CD14-positive monocyte (primary cell): ENCODE measurements around the gene FNDC3A. TPM values are rescaled to one million over a fixed set of nuclear protein-coding genes. Genes with fewer than 3 reads are reported as not detected.

Source experiments
- DNase-seq, 3 donors: peaks; one replicate each; pipeline ENCODE4 v3.0.0-alpha.2; 2011 to 2022
- H2AFZ ChIP-seq: 2 replicates; pipeline ENCODE4 v1.6.0; 2012; ENCODE audit warnings: mild to moderate bottlenecking, low read depth, low read length, inconsistent platforms; ENCODE audit not compliant: insufficient read depth, poor library complexity, severe bottlenecking
- H3K27ac ChIP-seq, 2 donors: 1 replicate in 1 of 2; 2 replicates in 1 of 2; pipeline ENCODE4 v1.5.1; 2012 to 2013; ENCODE audit warnings: low read length in 2 of 2, control low read depth in 1 of 2, inconsistent platforms in 1 of 2, low read depth in 1 of 2, mild to moderate bottlenecking in 1 of 2
- H3K27me3 ChIP-seq, 2 donors: one replicate each; pipeline versions ENCODE4 v1.6.0 to v1.6.1; 2011 to 2013; ENCODE audit warnings: low read length in 2 of 2; ENCODE audit not compliant: control insufficient read depth in 2 of 2, insufficient read depth in 2 of 2
- H3K36me3 ChIP-seq, 2 donors: replicated peaks in 1 of 2; 1 replicate in 1 of 2; 2 replicates in 1 of 2; pipeline versions ENCODE4 v1.5.1 to v1.6.1; 2012 to 2013; ENCODE audit warnings: low read length in 2 of 2, control low read depth in 1 of 2, inconsistent platforms in 1 of 2, mild to moderate bottlenecking in 1 of 2; ENCODE audit not compliant: insufficient read depth in 2 of 2, control insufficient read depth in 1 of 2
- H3K4me1 ChIP-seq, 2 donors: 1 replicate in 1 of 2; 2 replicates in 1 of 2; pipeline versions ENCODE4 v1.5.1 to v1.6.1; 2012 to 2013; ENCODE audit warnings: low read length in 2 of 2, control low read depth in 1 of 2, inconsistent platforms in 1 of 2, mild to moderate bottlenecking in 1 of 2, moderate library complexity in 1 of 2; ENCODE audit not compliant: insufficient read depth in 2 of 2, control insufficient read depth in 1 of 2
- H3K4me2 ChIP-seq: replicated peaks from 2 replicates; pipeline ENCODE3; 2012; ENCODE audit warnings: low read length, moderate library complexity, mild to moderate bottlenecking; ENCODE audit not compliant: poor library complexity, severe bottlenecking; ENCODE audit errors: extremely low read depth
- H3K4me3 ChIP-seq, 3 experiments: fragments of 200-600 bp in 1 of 3; sonication (generic) in 1 of 3; replicated peaks in 1 of 3; 1 replicate in 2 of 3; 2 replicates in 1 of 3; pipeline ENCODE4 v1.5.1; 2011 to 2013; ENCODE audit warnings: low read length in 3 of 3, mild to moderate bottlenecking in 3 of 3, control low read depth in 2 of 3, low read depth in 2 of 3, inconsistent platforms in 1 of 3, moderate library complexity in 1 of 3
- H3K79me2 ChIP-seq: 2 replicates; pipeline ENCODE4 v1.6.0; 2012; ENCODE audit warnings: mild to moderate bottlenecking, control low read depth, inconsistent platforms, low read length, moderate library complexity; ENCODE audit not compliant: insufficient read depth
- H3K9ac ChIP-seq: 2 replicates; pipeline ENCODE4 v1.6.0; 2017; ENCODE audit warnings: low read length, mild to moderate bottlenecking; ENCODE audit not compliant: insufficient read depth, poor library complexity, severe bottlenecking
- H3K9me3 ChIP-seq, 2 donors: replicated peaks in 1 of 2; 1 replicate in 1 of 2; 2 replicates in 1 of 2; pipeline versions ENCODE4 v1.5.1 to v1.6.1; 2012 to 2013; ENCODE audit warnings: low read length in 2 of 2, control low read depth in 1 of 2; ENCODE audit not compliant: control insufficient read depth in 1 of 2, insufficient read depth in 1 of 2
- H4K20me1 ChIP-seq: 2 replicates; pipeline ENCODE4 v1.6.0; 2012; ENCODE audit warnings: mild to moderate bottlenecking, low read length, control low read depth, moderate library complexity; ENCODE audit not compliant: insufficient read depth
- H3K27ac Mint-ChIP-seq, 7 donors: one replicate each; pipeline ENCODE4 v1.8.0; 2020; ENCODE audit warnings: mild to moderate bottlenecking in 7 of 7, mixed read lengths in 7 of 7, moderate library complexity in 6 of 7, inconsistent platforms in 2 of 7
- H3K27me3 Mint-ChIP-seq, 3 donors: one replicate each; pipeline ENCODE4 v1.8.0; 2021 to 2022; ENCODE audit warnings: low read depth in 3 of 3, mild to moderate bottlenecking in 3 of 3, mixed read lengths in 3 of 3, moderate library complexity in 3 of 3, inconsistent platforms in 1 of 3
- H3K36me3 Mint-ChIP-seq, 2 donors: one replicate each; pipeline ENCODE4 v1.8.0; 2020; ENCODE audit warnings: mixed read lengths in 2 of 2, inconsistent platforms in 1 of 2, mild to moderate bottlenecking in 1 of 2
- H3K4me1 Mint-ChIP-seq: one replicate; pipeline ENCODE4 v1.8.0; 2020; ENCODE audit warnings: mild to moderate bottlenecking, mixed read lengths
- H3K4me3 Mint-ChIP-seq, 2 donors: one replicate each; pipeline ENCODE4 v1.8.0; 2020; ENCODE audit warnings: mild to moderate bottlenecking in 2 of 2, mixed read lengths in 2 of 2, moderate library complexity in 1 of 2
- H3K9me3 Mint-ChIP-seq, 7 donors: one replicate each; pipeline ENCODE4 v1.8.0; 2020 to 2022; ENCODE audit warnings: mixed read lengths in 7 of 7, mild to moderate bottlenecking in 6 of 7, moderate library complexity in 6 of 7, inconsistent platforms in 2 of 7
- CTCF ChIP-seq: fragments of 200-600 bp; IDR thresholded peaks from one replicate; pipeline ENCODE4 v1.8.0; 2022; ENCODE audit warnings: antibody characterized with exemption, mild to moderate bottlenecking
- WGBS: methylation state at CpG from one replicate; pipeline ENCODE4 v1.1.5; 2013; ENCODE audit warnings: missing lambda C conversion rate; ENCODE audit not compliant: insufficient coverage; 5-methylcytosine and 5-hydroxymethylcytosine counted together
- intact Hi-C, 2 donors: fragments of 100-400 bp; cut with micrococcal nuclease; formaldehyde crosslinking; loops; one replicate each; pipeline versions ENCODE4 v1.15.0 to v1.15.1; 2023
- polyA plus RNA-seq, 3 donors: library from polyadenylated mRNA; depleted of rRNA in 1 of 3; unstranded in 2 of 3; stranded (reverse) in 1 of 3; fragments of 300-500 nt in 2 of 3; fragments of >200 nt in 1 of 3; fragmentation: Illumina TruSeq in 2 of 3; gene quantifications; 1 replicate in 2 of 3; 2 replicates in 1 of 3; pipeline ENCODE4 v1.2.3, GENCODE V29; 2012 to 2021

FNDC3A gene
- polyA plus RNA-seq, 3 donors: 8.3 to 27.0 (median 12.0) TPM

DNA sequence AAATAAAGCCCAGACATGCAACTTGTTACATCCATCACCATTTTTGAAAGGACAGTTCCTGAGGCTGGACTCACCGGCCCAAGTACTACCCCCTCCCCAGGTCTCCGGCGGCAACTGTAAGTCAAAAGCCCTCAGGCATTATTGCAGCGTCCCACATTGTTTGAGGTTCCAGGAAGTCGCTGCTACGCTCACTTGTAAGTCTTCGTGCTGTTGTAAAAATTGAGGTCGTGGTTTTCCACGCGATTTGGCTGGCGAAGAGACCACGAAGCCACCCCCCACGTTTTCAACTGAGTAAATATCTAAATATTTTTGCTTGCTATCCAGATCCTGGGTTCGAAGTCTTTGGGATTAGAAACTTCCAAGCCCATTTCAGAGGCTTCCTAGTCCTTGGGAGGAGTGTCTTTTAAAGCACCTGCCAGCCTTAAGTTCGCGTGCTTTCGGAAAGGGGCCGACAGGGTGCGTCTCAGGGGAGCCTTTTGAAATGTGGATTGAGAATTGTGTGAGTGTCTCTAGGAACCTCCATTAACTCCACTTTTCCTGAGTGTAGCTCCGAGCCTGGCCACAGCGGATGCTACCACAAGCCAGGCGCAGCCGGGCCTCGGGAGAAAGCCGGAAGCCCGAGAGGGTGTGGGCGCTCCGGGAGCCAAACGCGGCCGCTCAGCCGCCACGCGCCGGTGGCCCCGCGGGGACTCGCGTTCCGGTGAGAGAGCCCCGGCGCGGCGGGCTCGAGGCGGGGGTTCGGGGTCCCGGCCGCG, 434 bp upstream of the FNDC3A start:
- peaks cover 30% of the 10 kb centered on the region for H3K4me1 Mint-ChIP-seq
- Histone ChIP-seq H3K4me3 (peak overlapping the region; percentile 60 to 97 (median 80)), H3K27me3 (no peaks in the 10 kb centered on the region), H3K9me3 (peaks cover 13 to 28% of the 10 kb centered on the region in 2 donors), H3K27ac (peak overlapping the region; percentile 96 to 99), H3K4me1 (peaks cover 35 to 44% of the 10 kb centered on the region in 2 donors), H4K20me1 (peaks cover 32% of the 10 kb centered on the region), H3K9ac (peak overlapping the region; percentile 93), H2AFZ (peak overlapping the region; percentile 84), H3K36me3 (no peaks in the 10 kb centered on the region), H3K4me2 (peak overlapping the region; percentile 70), H3K79me2 (peaks cover 38% of the 10 kb centered on the region)
- peak; percentile 11 for TF ChIP-seq CTCF
- peaks cover 26 to 38% (median 33%) of the 10 kb centered on the region in 7 donors for H3K9me3 Mint-ChIP-seq
- H3K36me3 Mint-ChIP-seq: peaks cover 5 to 27% of the 10 kb centered on the region in 2 donors
- H3K27me3 Mint-ChIP-seq: no peaks in the 10 kb centered on the region
- peak overlapping the region; percentile 96 to 97 (median 96) for H3K27ac Mint-ChIP-seq
- DNase-seq: peak; percentile 42 to 55 (median 49)
- H3K4me3 Mint-ChIP-seq: peak overlapping the region; percentile 79 to 87
- intact Hi-C loops: loop anchor here (5.0 to 10.0 kb wide), 2 partner anchors 70 to 73 kb away; no protein-coding TSS in a partner anchor
- WGBS: under 1% methylated on average over 33 of the region's 50 CpGs

DNA sequence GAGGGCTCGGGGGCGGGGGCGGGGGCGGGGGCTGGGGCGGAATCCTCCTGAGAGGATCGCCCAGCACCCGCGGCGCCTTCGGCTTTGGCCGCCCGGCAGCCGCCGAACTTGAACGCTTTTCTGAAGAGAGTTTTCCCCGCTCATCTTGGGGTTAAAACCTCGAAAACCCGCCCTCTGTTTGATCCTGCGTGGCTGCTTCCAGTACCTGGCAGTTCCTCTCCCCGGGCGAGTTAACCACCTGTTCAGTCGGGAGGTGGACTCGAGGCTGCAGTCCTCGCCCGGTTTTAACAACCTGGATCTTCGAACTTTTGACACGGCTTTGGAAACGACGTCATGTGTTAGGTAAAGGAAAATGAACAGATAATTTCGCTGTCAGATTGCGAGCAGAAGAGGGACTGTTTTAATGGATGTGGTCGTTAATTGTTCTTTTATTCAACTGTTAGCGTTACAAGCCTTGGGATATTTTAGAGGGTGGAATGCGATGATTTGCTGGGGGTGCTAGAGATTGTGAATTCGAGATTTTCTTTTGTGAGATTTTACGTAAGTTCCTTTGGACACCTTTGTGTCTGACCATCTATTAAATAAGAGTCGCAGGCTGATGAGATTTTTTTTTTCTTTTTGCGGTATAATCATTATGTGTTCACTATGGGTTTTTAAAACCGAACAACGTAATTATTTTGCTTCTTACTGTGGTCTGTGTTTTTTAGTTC, 1.0 kb downstream of the FNDC3A start:
- H3K9me3 Mint-ChIP-seq: peaks cover 24 to 35% (median 29%) of the 10 kb centered on the region in 7 donors
- Histone ChIP-seq H3K4me1 (peaks cover 40 to 52% of the 10 kb centered on the region in 2 donors), H2AFZ (peak overlapping the region; percentile 35), H3K9ac (peak overlapping the region; percentile 93), H3K4me2 (peak overlapping the region; percentile 70), H3K36me3 (no peaks in the 10 kb centered on the region), H3K9me3 (peaks cover 13 to 28% of the 10 kb centered on the region in 2 donors), H3K27ac (peak overlapping the region; percentile 96 to 99), H3K4me3 (peak overlapping the region; percentile 80 to 97 (median 92)), H4K20me1 (peaks cover 46% of the 10 kb centered on the region), H3K79me2 (peaks cover 52% of the 10 kb centered on the region), H3K27me3 (no peaks in the 10 kb centered on the region)
- peaks cover 37% of the 10 kb centered on the region for H3K4me1 Mint-ChIP-seq
- peaks cover 5 to 31% of the 10 kb centered on the region in 2 donors for H3K36me3 Mint-ChIP-seq
- intact Hi-C loops: loop anchor here (5.0 to 10.0 kb wide), 2 partner anchors 72 to 74 kb away; no protein-coding TSS in a partner anchor
- WGBS: 0% methylated on average over 35 of the region's 40 CpGs
- peak overlapping the region; percentile 95 to 96 for H3K4me3 Mint-ChIP-seq
- H3K27me3 Mint-ChIP-seq: no peaks in the 10 kb centered on the region
- peak in 1 of 3 donors; percentile 55 for DNase-seq
- peak overlapping the region; percentile 96 to 99 (median 99) for H3K27ac Mint-ChIP-seq
- TF ChIP-seq CTCF: no peak
